ENCODE measurements around the gene DGLUCY.
A peak's percentile ranks its signal among the peaks of the same experiment; 100 is the strongest.

DGLUCY gene

DNA sequence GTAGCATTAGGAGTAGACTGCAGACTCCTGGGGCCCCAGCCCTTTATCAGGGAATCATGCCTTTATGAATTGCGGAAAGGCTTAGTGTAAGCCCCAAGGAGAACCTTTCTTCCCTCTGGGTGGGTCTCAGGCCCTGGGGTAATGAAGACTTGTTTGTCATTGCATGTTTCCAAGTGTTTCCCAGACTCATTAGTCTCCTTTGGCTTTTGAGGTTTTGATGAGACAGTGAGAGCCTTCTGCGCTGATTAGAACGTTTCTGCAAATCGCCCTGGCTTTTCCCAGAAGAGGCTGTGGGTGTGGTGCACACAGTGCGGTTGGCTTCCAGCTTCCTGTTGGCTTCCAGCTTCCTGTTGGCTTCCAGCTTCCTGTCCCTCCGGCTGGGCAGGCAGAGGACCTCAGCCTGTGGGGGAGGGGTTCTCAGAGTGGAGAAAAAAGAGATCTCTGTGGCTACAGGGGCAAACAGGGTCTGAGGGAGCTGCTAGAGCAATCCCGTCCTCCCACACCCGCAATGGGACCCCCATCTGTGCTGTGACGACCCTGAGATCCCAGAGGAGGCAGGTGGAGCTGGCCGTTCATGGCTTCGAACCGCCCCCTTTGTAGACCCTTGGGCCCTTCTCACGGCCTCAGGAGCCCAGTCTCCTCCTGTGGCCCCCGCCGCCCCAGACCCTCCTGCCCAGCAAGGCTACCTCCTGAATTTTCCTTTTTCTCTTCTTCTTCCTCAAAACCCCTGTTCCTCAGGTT lies 88.5 kb downstream of the DGLUCY start:
- H3K9ac ChIP-seq (ENCODE audit: low read length): no peak overlapping the region
- H3K23ac ChIP-seq (ENCODE audit: low read length): no peak overlapping the region
- H2BK120ac ChIP-seq (ENCODE audit: insufficient read depth, low read length, poor library complexity): no peak overlapping the region
- no peaks in the 10 kb centered on the region for H3K79me1 ChIP-seq (ENCODE audit: low read length)
- H3K9me3 ChIP-seq (ENCODE audit: insufficient read depth, low read depth, low read length): peaks cover 6% of the 10 kb centered on the region
- H3K4me3 ChIP-seq (ENCODE audit: low read depth, low read length): no peak overlapping the region
- no peak for DNase-seq
- H4K91ac ChIP-seq (ENCODE audit: low read depth, low read length): peak overlapping the region; percentile 25
- no peaks in the 10 kb centered on the region for H3K27me3 ChIP-seq (ENCODE audit: insufficient read depth, low read length)
- H2AFZ ChIP-seq (ENCODE audit: insufficient read depth, low read length, poor library complexity): no peak overlapping the region
- H3K14ac ChIP-seq (ENCODE audit: low read length): no peak overlapping the region
- no peak overlapping the region for H4K12ac ChIP-seq (ENCODE audit: low read depth, low read length)
- no peak overlapping the region for H2AK5ac ChIP-seq (ENCODE audit: low read length)
- no peaks in the 10 kb centered on the region for H3K36me3 ChIP-seq (ENCODE audit: control insufficient read depth in 1 of 2, insufficient read depth in 2 of 2, low read length in 2 of 2)
- WGBS (ENCODE audit: extremely low coverage, insufficient coverage, insufficient read length): no CpG with 5 or more reads among the region's 15 CpGs
- no peak overlapping the region for H4K8ac ChIP-seq (ENCODE audit: low read depth, low read length)
- H3K4ac ChIP-seq (ENCODE audit: low read depth, low read length): no peak overlapping the region
- H3K27ac ChIP-seq (ENCODE audit: low read depth, low read length): no peak overlapping the region
- H2BK5ac ChIP-seq (ENCODE audit: low read depth, low read length, poor library complexity): no peak overlapping the region
- H3K4me2 ChIP-seq (ENCODE audit: low read length): no peak overlapping the region
- no peak overlapping the region for H3K18ac ChIP-seq (ENCODE audit: low read length)
- H2BK12ac ChIP-seq (ENCODE audit: low read length): no peak overlapping the region
- H3K4me1 ChIP-seq (ENCODE audit: control insufficient read depth in 1 of 2, insufficient read depth in 2 of 2, low read length in 2 of 2): peaks cover 6 to 8% of the 10 kb centered on the region in 2 experiments
- H3K79me2 ChIP-seq (ENCODE audit: control insufficient read depth, insufficient read depth, low read length, poor library complexity): no peaks in the 10 kb centered on the region

DNA sequence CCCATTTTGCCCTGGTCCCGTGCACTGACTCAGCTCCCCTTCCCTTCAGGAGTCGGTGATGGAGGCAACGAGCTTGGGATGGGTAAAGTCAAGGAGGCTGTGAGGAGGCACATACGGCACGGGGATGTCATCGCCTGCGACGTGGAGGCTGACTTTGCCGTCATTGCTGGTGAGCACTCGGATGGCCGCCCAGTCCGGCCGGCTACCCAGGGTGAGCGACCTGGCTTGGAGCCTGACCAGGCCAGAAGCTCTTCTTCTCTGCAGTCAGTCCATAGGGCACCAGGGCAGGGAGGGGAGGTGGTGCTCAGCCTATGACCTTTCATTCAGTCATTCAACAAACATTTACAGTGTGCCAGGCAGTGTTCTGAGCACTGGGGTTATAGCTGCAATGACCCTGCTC lies 90.8 kb downstream of the DGLUCY start:
- H3K4me3 ChIP-seq (ENCODE audit: low read depth, low read length): no peak overlapping the region
- no peak overlapping the region for H2BK12ac ChIP-seq (ENCODE audit: low read length)
- peaks cover 6 to 8% of the 10 kb centered on the region in 2 experiments for H3K4me1 ChIP-seq (ENCODE audit: control insufficient read depth in 1 of 2, insufficient read depth in 2 of 2, low read length in 2 of 2)
- H3K9ac ChIP-seq (ENCODE audit: low read length): no peak overlapping the region
- H2AFZ ChIP-seq (ENCODE audit: insufficient read depth, low read length, poor library complexity): no peak overlapping the region
- no peaks in the 10 kb centered on the region for H3K36me3 ChIP-seq (ENCODE audit: control insufficient read depth in 1 of 2, insufficient read depth in 2 of 2, low read length in 2 of 2)
- no peak overlapping the region for H4K91ac ChIP-seq (ENCODE audit: low read depth, low read length)
- no peak overlapping the region for H2BK120ac ChIP-seq (ENCODE audit: insufficient read depth, low read length, poor library complexity)
- H2AK5ac ChIP-seq (ENCODE audit: low read length): no peak overlapping the region
- H3K27me3 ChIP-seq (ENCODE audit: insufficient read depth, low read length): no peaks in the 10 kb centered on the region
- H4K12ac ChIP-seq (ENCODE audit: low read depth, low read length): no peak overlapping the region
- no peak overlapping the region for H3K4ac ChIP-seq (ENCODE audit: low read depth, low read length)
- no peak overlapping the region for H3K18ac ChIP-seq (ENCODE audit: low read length)
- H3K23ac ChIP-seq (ENCODE audit: low read length): no peak overlapping the region
- H3K27ac ChIP-seq (ENCODE audit: low read depth, low read length): no peak overlapping the region
- DNase-seq: no peak
- no peaks in the 10 kb centered on the region for H3K79me1 ChIP-seq (ENCODE audit: low read length)
- no peak overlapping the region for H3K4me2 ChIP-seq (ENCODE audit: low read length)
- no peak overlapping the region for H3K14ac ChIP-seq (ENCODE audit: low read length)
- no CpG with 5 or more reads among the region's 14 CpGs for WGBS (ENCODE audit: extremely low coverage, insufficient coverage, insufficient read length)
- no peak overlapping the region for H2BK5ac ChIP-seq (ENCODE audit: low read depth, low read length, poor library complexity)
- no peaks in the 10 kb centered on the region for H3K79me2 ChIP-seq (ENCODE audit: control insufficient read depth, insufficient read depth, low read length, poor library complexity)
- H3K9me3 ChIP-seq (ENCODE audit: insufficient read depth, low read depth, low read length): peaks cover 4% of the 10 kb centered on the region
- no peak overlapping the region for H4K8ac ChIP-seq (ENCODE audit: low read depth, low read length)

DNA sequence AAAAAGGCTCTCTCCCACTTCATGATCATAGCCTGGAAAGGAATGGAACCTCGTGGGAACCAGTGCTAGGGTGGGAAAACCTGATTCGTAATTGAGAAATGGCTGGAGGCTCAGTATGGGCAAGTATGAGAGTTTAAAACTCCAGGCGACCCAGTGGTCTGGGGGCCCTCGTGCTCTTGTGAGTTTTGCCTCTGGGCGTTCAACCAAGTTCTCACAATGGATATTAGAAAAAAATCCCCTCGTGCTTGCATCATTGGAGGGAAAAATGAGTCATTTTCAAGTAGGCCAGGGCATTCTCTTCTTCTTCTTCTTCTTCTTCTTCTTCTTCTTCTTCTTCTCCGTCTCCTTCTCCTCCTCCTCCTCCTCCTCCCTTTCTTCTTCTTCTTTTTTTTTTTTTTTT lies 91.6 kb downstream of the DGLUCY start:
- peaks cover 4% of the 10 kb centered on the region for H3K9me3 ChIP-seq (ENCODE audit: insufficient read depth, low read depth, low read length)
- H3K4me1 ChIP-seq (ENCODE audit: control insufficient read depth in 1 of 2, insufficient read depth in 2 of 2, low read length in 2 of 2): peaks cover 6 to 8% of the 10 kb centered on the region in 2 experiments
- H2AFZ ChIP-seq (ENCODE audit: insufficient read depth, low read length, poor library complexity): no peak overlapping the region
- no peaks in the 10 kb centered on the region for H3K79me2 ChIP-seq (ENCODE audit: control insufficient read depth, insufficient read depth, low read length, poor library complexity)
- H4K91ac ChIP-seq (ENCODE audit: low read depth, low read length): no peak overlapping the region
- H2BK5ac ChIP-seq (ENCODE audit: low read depth, low read length, poor library complexity): no peak overlapping the region
- no peak overlapping the region for H3K18ac ChIP-seq (ENCODE audit: low read length)
- H3K23ac ChIP-seq (ENCODE audit: low read length): no peak overlapping the region
- H4K8ac ChIP-seq (ENCODE audit: low read depth, low read length): no peak overlapping the region
- H3K14ac ChIP-seq (ENCODE audit: low read length): no peak overlapping the region
- H2BK12ac ChIP-seq (ENCODE audit: low read length): peak overlapping the region; percentile 1
- peak in 1 of 2 donors; percentile 14 for DNase-seq
- no peak overlapping the region for H3K27ac ChIP-seq (ENCODE audit: low read depth, low read length)
- no CpG with 5 or more reads among the region's 7 CpGs for WGBS (ENCODE audit: extremely low coverage, insufficient coverage, insufficient read length)
- H2AK5ac ChIP-seq (ENCODE audit: low read length): no peak overlapping the region
- no peak overlapping the region for H3K4ac ChIP-seq (ENCODE audit: low read depth, low read length)
- no peak overlapping the region for H3K9ac ChIP-seq (ENCODE audit: low read length)
- no peak overlapping the region for H3K4me3 ChIP-seq (ENCODE audit: low read depth, low read length)
- H3K27me3 ChIP-seq (ENCODE audit: insufficient read depth, low read length): no peaks in the 10 kb centered on the region
- no peak overlapping the region for H4K12ac ChIP-seq (ENCODE audit: low read depth, low read length)
- H2BK120ac ChIP-seq (ENCODE audit: insufficient read depth, low read length, poor library complexity): no peak overlapping the region
- H3K79me1 ChIP-seq (ENCODE audit: low read length): no peaks in the 10 kb centered on the region
- no peaks in the 10 kb centered on the region for H3K36me3 ChIP-seq (ENCODE audit: control insufficient read depth in 1 of 2, insufficient read depth in 2 of 2, low read length in 2 of 2)
- H3K4me2 ChIP-seq (ENCODE audit: low read length): no peak overlapping the region

DNA sequence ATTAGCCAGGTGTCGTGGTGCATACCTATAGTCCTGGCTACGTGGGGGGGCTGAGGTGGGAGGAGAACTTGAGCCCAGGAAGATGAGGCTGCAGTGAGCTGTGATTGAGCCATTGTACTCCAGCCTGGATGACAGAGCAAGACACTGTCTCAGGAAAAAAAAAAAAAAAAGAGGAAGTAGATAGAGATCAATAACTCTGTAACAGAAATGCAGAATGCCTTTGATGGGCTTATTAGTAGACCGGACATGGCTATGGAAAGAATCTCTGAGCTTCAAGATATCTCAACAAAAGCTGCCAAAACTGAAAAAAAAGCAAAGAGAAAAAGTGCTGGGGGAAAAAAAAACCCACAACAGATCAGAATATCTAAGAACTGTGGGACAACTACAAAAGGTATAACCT lies 93.1 kb downstream of the DGLUCY start:
- no peak overlapping the region for H2BK5ac ChIP-seq (ENCODE audit: low read depth, low read length, poor library complexity)
- no peaks in the 10 kb centered on the region for H3K27me3 ChIP-seq (ENCODE audit: insufficient read depth, low read length)
- WGBS (ENCODE audit: extremely low coverage, insufficient coverage, insufficient read length): no CpG with 5 or more reads among the region's 3 CpGs

More for the DNA sequence above, 93.1 kb downstream of the DGLUCY start:
- no peak overlapping the region for H3K9ac ChIP-seq (ENCODE audit: low read length)
- no peaks in the 10 kb centered on the region for H3K36me3 ChIP-seq (ENCODE audit: control insufficient read depth in 1 of 2, insufficient read depth in 2 of 2, low read length in 2 of 2)
- H3K4me2 ChIP-seq (ENCODE audit: low read length): no peak overlapping the region
- no peak overlapping the region for H3K14ac ChIP-seq (ENCODE audit: low read length)
- H3K79me1 ChIP-seq (ENCODE audit: low read length): no peaks in the 10 kb centered on the region
- H3K4ac ChIP-seq (ENCODE audit: low read depth, low read length): no peak overlapping the region
- no peak overlapping the region for H2BK120ac ChIP-seq (ENCODE audit: insufficient read depth, low read length, poor library complexity)
- no peak for DNase-seq
- no peak overlapping the region for H2AK5ac ChIP-seq (ENCODE audit: low read length)
- H4K8ac ChIP-seq (ENCODE audit: low read depth, low read length): no peak overlapping the region
- H2BK12ac ChIP-seq (ENCODE audit: low read length): no peak overlapping the region
- H3K79me2 ChIP-seq (ENCODE audit: control insufficient read depth, insufficient read depth, low read length, poor library complexity): no peaks in the 10 kb centered on the region
- no peak overlapping the region for H4K12ac ChIP-seq (ENCODE audit: low read depth, low read length)
- no peak overlapping the region for H3K23ac ChIP-seq (ENCODE audit: low read length)
- H3K27ac ChIP-seq (ENCODE audit: low read depth, low read length): no peak overlapping the region
- H3K18ac ChIP-seq (ENCODE audit: low read length): no peak overlapping the region
- H2AFZ ChIP-seq (ENCODE audit: insufficient read depth, low read length, poor library complexity): no peak overlapping the region
- H4K91ac ChIP-seq (ENCODE audit: low read depth, low read length): no peak overlapping the region
- H3K4me1 ChIP-seq (ENCODE audit: control insufficient read depth in 1 of 2, insufficient read depth in 2 of 2, low read length in 2 of 2): peaks cover 6 to 8% of the 10 kb centered on the region in 2 experiments
- peaks cover 1% of the 10 kb centered on the region for H3K9me3 ChIP-seq (ENCODE audit: insufficient read depth, low read depth, low read length)
- no peak overlapping the region for H3K4me3 ChIP-seq (ENCODE audit: low read depth, low read length)

Measured in trophoblast cell (in vitro differentiated cells and primary cell).